Liver (tissue), 9 donors: ENCODE measurements around the gene IP6K1. TPM values are rescaled to one million over a fixed set of nuclear protein-coding genes. Genes with fewer than 3 reads are reported as not detected.

ENCODE experiments used
- DNase-seq: peaks from one replicate; pipeline ENCODE4 v3.0.0-alpha.2; 2017; ENCODE audit warnings: low spot score
- H3K27ac ChIP-seq, 2 donors: one replicate each; pipeline ENCODE4 v1.7.0; 2013; ENCODE audit warnings: inconsistent platforms in 2 of 2, low read length in 2 of 2, control low read depth in 1 of 2, low read depth in 1 of 2, mild to moderate bottlenecking in 1 of 2
- H3K27me3 ChIP-seq, 4 donors: one replicate each; pipeline versions ENCODE4 v1.6.1 to v1.7.0; 2013; ENCODE audit warnings: low read length in 3 of 4, inconsistent platforms in 1 of 4, mild to moderate bottlenecking in 1 of 4, moderate library complexity in 1 of 4; ENCODE audit not compliant: control insufficient read depth in 4 of 4, insufficient read depth in 4 of 4
- H3K36me3 ChIP-seq, 4 donors: one replicate each; pipeline versions ENCODE4 v1.6.1 to v1.7.0; 2013; ENCODE audit warnings: low read length in 3 of 4, mild to moderate bottlenecking in 3 of 4, low read depth in 1 of 4, moderate library complexity in 1 of 4; ENCODE audit not compliant: control insufficient read depth in 4 of 4, insufficient read depth in 3 of 4
- H3K4me1 ChIP-seq, 4 donors: one replicate each; pipeline versions ENCODE4 v1.6.1 to v1.7.0; 2013; ENCODE audit warnings: low read length in 3 of 4, mild to moderate bottlenecking in 3 of 4, moderate library complexity in 1 of 4; ENCODE audit not compliant: control insufficient read depth in 4 of 4, insufficient read depth in 4 of 4
- H3K4me3 ChIP-seq, 3 donors: one replicate each; pipeline versions ENCODE4 v1.6.1 to v1.7.0; 2013; ENCODE audit warnings: low read length in 3 of 3, control low read depth in 1 of 3, low read depth in 1 of 3, mild to moderate bottlenecking in 1 of 3
- H3K9ac ChIP-seq, 2 donors: one replicate each; pipeline ENCODE4 v1.7.0; 2013; ENCODE audit warnings: low read length in 2 of 2, mild to moderate bottlenecking in 2 of 2, moderate library complexity in 2 of 2, control low read depth in 1 of 2, low read depth in 1 of 2
- H3K9me3 ChIP-seq, 4 donors: one replicate each; pipeline versions ENCODE4 v1.6.1 to v1.7.0; 2013; ENCODE audit warnings: low read length in 3 of 4; ENCODE audit not compliant: control insufficient read depth in 4 of 4
- ATF3 ChIP-seq: IDR thresholded peaks from 2 replicates; pipeline ENCODE4 v1.6.1; 2016; ENCODE audit warnings: antibody characterized with exemption
- EGR1 ChIP-seq, 2 donors: IDR thresholded peaks; 2 replicates each; pipeline ENCODE4 v1.6.1; 2016 to 2018; ENCODE audit warnings: antibody characterized with exemption in 2 of 2, low read depth in 2 of 2
- FOXA2 ChIP-seq: IDR thresholded peaks from 2 replicates; pipeline ENCODE4 v1.6.1; 2016; ENCODE audit warnings: antibody characterized with exemption
- GABPA ChIP-seq, 2 donors: IDR thresholded peaks in 1 of 2; conservative IDR thresholded peaks in 1 of 2; 2 replicates each; pipeline ENCODE4 v1.6.1; 2016; ENCODE audit warnings: antibody characterized with exemption in 2 of 2, mild to moderate bottlenecking in 1 of 2, moderate library complexity in 1 of 2
- HNF4A ChIP-seq, 2 donors: conservative IDR thresholded peaks; 2 replicates each; pipeline ENCODE4 v1.6.1; 2016; ENCODE audit warnings: antibody characterized with exemption in 2 of 2, mild to moderate bottlenecking in 2 of 2
- HNF4G ChIP-seq: IDR thresholded peaks from 2 replicates; pipeline ENCODE4 v1.6.1; 2016; ENCODE audit warnings: antibody characterized with exemption
- JUND ChIP-seq, 2 donors: IDR thresholded peaks; 2 replicates each; pipeline ENCODE4 v1.6.1; 2016; ENCODE audit warnings: antibody characterized with exemption in 2 of 2
- NR2F2 ChIP-seq: IDR thresholded peaks from 2 replicates; pipeline ENCODE4 v1.6.1; 2016; ENCODE audit warnings: antibody characterized with exemption
- RAD21 ChIP-seq, 2 donors: IDR thresholded peaks; 2 replicates each; pipeline ENCODE4 v1.6.1; 2016; ENCODE audit warnings: antibody characterized with exemption in 2 of 2, mild to moderate bottlenecking in 2 of 2
- RXRA ChIP-seq, 2 donors: IDR thresholded peaks; 2 replicates each; pipeline ENCODE4 v1.6.1; 2017 to 2018; ENCODE audit warnings: antibody characterized with exemption in 2 of 2, mild to moderate bottlenecking in 1 of 2
- SP1 ChIP-seq: IDR thresholded peaks from 2 replicates; pipeline ENCODE4 v1.6.1; 2018; ENCODE audit warnings: antibody characterized with exemption, mild to moderate bottlenecking
- TAF1 ChIP-seq: conservative IDR thresholded peaks from 2 replicates; pipeline ENCODE4 v1.6.1; 2016; ENCODE audit warnings: antibody characterized with exemption, mild to moderate bottlenecking
- YY1 ChIP-seq: IDR thresholded peaks from 2 replicates; pipeline ENCODE4 v1.6.1; 2016; ENCODE audit warnings: antibody characterized with exemption, mild to moderate bottlenecking
- WGBS: extraction: QIAGEN DNeasy Blood & Tissue Kit; methylation state at CpG from one replicate; pipeline ENCODE4 v1.1.7; 2013; 5-methylcytosine and 5-hydroxymethylcytosine counted together
- polyA plus RNA-seq, 2 donors: library from polyadenylated mRNA; stranded (reverse) in 1 of 2; unstranded in 1 of 2; fragments of 200-250 nt in 1 of 2; fragments of >200 nt in 1 of 2; fragmentation: Nextera tagmentation in 1 of 2; extraction: Ambion mirVana in 1 of 2; gene quantifications; one replicate each; pipeline versions ENCODE4 v1.2.1 to v1.2.3, GENCODE V29; 2013 to 2015
- total RNA-seq, 2 donors: library from RNA; depleted of rRNA; stranded (reverse); fragments of >200 nt; gene quantifications; one replicate each; pipeline ENCODE4 v1.2.3, GENCODE V29; 2014
- TF ChIP-seq, protein P1 (sequence below): IDR thresholded peaks from 2 replicates; pipeline ENCODE4 v1.6.1; 2016; ENCODE audit warnings: antibody characterized with exemption
- TF ChIP-seq, protein P2 (sequence below): IDR thresholded peaks from 2 replicates; pipeline ENCODE4 v1.6.1; 2016; ENCODE audit warnings: antibody characterized with exemption
- TF ChIP-seq, protein P3 (sequence below): IDR thresholded peaks from 2 replicates; pipeline ENCODE4 v1.6.1; 2016; ENCODE audit warnings: antibody characterized with exemption, mild to moderate bottlenecking
- donor health status: healthy.
- donor health status: healthy.
- donor health status: healthy.
- donor health status: healthy.
- donor health status: healthy.

Gene IP6K1
- total and polyA plus RNA-seq, 4 donors = 6.6 to 32.3 (median 18.1) TPM

- Histone ChIP-seq H3K4me1 (no peaks in the 10 kb centered on the region), H3K9me3 (no peaks in the 10 kb centered on the region), H3K27ac (no peak overlapping the region), H3K4me3 (no peak overlapping the region), H3K9ac (no peak overlapping the region), H3K27me3 (no peaks in the 10 kb centered on the region), H3K36me3 (no peaks in the 10 kb centered on the region)
- no peak for DNase-seq
- WGBS = 94% methylated on average over 13 of the region's 13 CpGs
- TF ChIP-seq, protein P1, sequence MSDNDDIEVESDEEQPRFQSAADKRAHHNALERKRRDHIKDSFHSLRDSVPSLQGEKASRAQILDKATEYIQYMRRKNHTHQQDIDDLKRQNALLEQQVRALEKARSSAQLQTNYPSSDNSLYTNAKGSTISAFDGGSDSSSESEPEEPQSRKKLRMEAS = no peak
- TF ChIP-seq, protein P2, sequence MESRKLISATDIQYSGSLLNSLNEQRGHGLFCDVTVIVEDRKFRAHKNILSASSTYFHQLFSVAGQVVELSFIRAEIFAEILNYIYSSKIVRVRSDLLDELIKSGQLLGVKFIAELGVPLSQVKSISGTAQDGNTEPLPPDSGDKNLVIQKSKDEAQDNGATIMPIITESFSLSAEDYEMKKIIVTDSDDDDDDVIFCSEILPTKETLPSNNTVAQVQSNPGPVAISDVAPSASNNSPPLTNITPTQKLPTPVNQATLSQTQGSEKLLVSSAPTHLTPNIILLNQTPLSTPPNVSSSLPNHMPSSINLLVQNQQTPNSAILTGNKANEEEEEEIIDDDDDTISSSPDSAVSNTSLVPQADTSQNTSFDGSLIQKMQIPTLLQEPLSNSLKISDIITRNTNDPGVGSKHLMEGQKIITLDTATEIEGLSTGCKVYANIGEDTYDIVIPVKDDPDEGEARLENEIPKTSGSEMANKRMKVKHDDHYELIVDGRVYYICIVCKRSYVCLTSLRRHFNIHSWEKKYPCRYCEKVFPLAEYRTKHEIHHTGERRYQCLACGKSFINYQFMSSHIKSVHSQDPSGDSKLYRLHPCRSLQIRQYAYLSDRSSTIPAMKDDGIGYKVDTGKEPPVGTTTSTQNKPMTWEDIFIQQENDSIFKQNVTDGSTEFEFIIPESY = no peak
- no peak for TF ChIP-seq ATF3
- no peak for TF ChIP-seq JUND (IDR thresholded peaks at IDR 0.05)
- TF ChIP-seq HNF4G = no peak
- no peak for TF ChIP-seq NR2F2
- no peak for TF ChIP-seq RAD21 (IDR thresholded peaks at IDR 0.05)
- no peak for TF ChIP-seq HNF4A (conservative IDR thresholded peaks at IDR 0.05)
- TF ChIP-seq TAF1 = no peak
- no peak for TF ChIP-seq GABPA (IDR thresholded peaks at IDR 0.05 in 1 of 2, conservative IDR thresholded peaks at IDR 0.05 in 1 of 2)
Measured at GRCh38 chr3:49793486-49794085, 7.2 kb upstream of the IP6K1 start.

- Histone ChIP-seq H3K9me3 (no peaks in the 10 kb centered on the region), H3K27ac (no peak overlapping the region)
- DNase-seq = no peak
Measured at GRCh38 chr3:49792371-49793150, 6.2 kb upstream of the IP6K1 start.

More at GRCh38 chr3:49792371-49793150, 6.2 kb upstream of the IP6K1 start:
- Histone ChIP-seq H3K4me1 (no peaks in the 10 kb centered on the region), H3K9ac (no peak overlapping the region), H3K4me3 (no peak overlapping the region), H3K36me3 (no peaks in the 10 kb centered on the region), H3K27me3 (no peaks in the 10 kb centered on the region)
- TF ChIP-seq, protein P3, sequence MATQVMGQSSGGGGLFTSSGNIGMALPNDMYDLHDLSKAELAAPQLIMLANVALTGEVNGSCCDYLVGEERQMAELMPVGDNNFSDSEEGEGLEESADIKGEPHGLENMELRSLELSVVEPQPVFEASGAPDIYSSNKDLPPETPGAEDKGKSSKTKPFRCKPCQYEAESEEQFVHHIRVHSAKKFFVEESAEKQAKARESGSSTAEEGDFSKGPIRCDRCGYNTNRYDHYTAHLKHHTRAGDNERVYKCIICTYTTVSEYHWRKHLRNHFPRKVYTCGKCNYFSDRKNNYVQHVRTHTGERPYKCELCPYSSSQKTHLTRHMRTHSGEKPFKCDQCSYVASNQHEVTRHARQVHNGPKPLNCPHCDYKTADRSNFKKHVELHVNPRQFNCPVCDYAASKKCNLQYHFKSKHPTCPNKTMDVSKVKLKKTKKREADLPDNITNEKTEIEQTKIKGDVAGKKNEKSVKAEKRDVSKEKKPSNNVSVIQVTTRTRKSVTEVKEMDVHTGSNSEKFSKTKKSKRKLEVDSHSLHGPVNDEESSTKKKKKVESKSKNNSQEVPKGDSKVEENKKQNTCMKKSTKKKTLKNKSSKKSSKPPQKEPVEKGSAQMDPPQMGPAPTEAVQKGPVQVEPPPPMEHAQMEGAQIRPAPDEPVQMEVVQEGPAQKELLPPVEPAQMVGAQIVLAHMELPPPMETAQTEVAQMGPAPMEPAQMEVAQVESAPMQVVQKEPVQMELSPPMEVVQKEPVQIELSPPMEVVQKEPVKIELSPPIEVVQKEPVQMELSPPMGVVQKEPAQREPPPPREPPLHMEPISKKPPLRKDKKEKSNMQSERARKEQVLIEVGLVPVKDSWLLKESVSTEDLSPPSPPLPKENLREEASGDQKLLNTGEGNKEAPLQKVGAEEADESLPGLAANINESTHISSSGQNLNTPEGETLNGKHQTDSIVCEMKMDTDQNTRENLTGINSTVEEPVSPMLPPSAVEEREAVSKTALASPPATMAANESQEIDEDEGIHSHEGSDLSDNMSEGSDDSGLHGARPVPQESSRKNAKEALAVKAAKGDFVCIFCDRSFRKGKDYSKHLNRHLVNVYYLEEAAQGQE = no peak
- no peak for TF ChIP-seq YY1
- TF ChIP-seq FOXA2 = no peak
- no peak for TF ChIP-seq RXRA (IDR thresholded peaks at IDR 0.05)
- no peak for TF ChIP-seq HNF4G
- TF ChIP-seq EGR1 (IDR thresholded peaks at IDR 0.05; ENCODE audit: low read depth in 2 of 2) = no peak
- no peak for TF ChIP-seq SP1
- TF ChIP-seq JUND (IDR thresholded peaks at IDR 0.05) = no peak
- no peak for TF ChIP-seq NR2F2
- 89% methylated on average over 10 of the region's 10 CpGs for WGBS
